ENCODE data around the gene TELO2. TPM values are rescaled to one million over a fixed set of nuclear protein-coding genes. Genes with fewer than 3 reads are reported as not detected.

Gene TELO2
- total RNA-seq, 2 donors from 2014 or later: 36.4 to 39.7 TPM

DNA sequence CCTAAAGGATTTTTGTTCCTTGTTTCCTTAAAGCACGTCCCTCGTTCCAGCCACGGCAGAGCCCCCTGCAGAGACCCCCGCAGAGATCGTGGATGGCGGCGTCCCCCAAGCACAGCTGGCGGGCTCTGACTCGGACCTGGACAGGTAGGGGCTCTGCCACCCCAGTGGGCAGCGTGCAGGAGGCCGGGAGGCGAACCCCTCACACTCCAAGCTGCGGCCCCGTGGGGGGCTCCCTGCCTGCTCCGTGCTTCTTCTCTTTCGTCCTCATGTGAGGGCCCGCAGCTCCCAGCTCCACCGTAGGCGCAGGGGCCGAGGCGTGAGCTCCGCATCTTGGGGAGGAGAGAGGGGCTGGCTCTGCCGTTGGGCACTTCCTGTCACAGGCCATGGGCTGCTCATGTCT lies 8.5 kb downstream of the TELO2 start:
- Mint-ChIP-seq H3K27me3 (no peaks in the 10 kb centered on the region), H3K4me1 (no peaks in the 10 kb centered on the region), H3K4me3 (no peak overlapping the region), H3K36me3 (ENCODE audit: low read depth) (no peaks in the 10 kb centered on the region), H3K27ac (no peak overlapping the region)
- DNase-seq: no peak
- ATAC-seq: no peak
- H3K9me3 ChIP-seq (ENCODE audit: control insufficient read depth, low read length, poor library complexity, severe bottlenecking): no peaks in the 10 kb centered on the region

DNA sequence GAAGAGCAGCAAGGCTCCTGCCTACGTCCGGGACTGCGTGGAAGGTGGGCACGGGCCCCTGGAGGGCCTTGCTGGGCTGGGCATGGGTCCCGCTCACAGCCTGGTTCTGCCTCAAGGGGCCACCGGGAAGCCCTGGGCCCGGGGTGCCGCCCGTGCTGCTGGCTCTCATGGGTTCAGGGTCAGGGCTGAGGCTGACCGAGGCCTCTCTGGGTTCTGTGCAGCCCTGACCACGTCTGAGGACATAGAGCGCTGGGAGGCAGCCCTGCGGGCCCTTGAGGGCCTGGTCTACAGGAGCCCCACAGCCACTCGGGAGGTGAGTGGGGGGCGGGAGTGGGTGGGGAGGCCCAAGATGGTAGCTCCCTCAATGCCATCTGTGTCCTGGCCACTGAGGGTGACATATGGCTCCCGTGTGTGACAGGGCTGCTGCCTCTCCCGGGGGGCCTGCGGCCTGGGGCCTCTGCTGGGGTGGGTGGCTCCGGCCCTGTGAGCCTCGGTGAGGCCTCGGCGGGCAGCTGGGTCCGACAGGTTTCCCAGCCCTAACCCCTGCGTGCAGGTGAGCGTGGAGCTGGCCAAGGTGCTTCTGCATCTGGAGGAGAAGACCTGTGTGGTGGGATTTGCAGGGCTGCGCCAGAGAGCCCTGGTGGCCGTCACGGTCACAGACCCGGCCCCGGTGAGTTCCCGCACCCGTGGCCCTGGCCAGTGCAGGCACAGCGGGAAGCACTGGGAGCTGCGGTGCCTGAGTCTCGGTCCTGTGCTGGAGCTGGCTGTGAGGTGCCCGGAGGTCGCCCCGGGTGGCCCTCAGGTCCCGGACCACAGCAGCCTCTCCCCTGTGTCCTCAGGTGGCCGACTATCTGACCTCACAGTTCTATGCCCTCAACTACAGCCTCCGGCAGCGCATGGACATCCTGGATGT lies 9.2 kb downstream of the TELO2 start:
- Mint-ChIP-seq H3K27me3 (no peaks in the 10 kb centered on the region), H3K27ac (no peak overlapping the region), H3K36me3 (ENCODE audit: low read depth) (no peaks in the 10 kb centered on the region), H3K4me3 (no peak overlapping the region), H3K4me1 (no peaks in the 10 kb centered on the region)
- no peaks in the 10 kb centered on the region for H3K9me3 ChIP-seq (ENCODE audit: control insufficient read depth, low read length, poor library complexity, severe bottlenecking)
- no peak for ATAC-seq
- DNase-seq: no peak

DNA sequence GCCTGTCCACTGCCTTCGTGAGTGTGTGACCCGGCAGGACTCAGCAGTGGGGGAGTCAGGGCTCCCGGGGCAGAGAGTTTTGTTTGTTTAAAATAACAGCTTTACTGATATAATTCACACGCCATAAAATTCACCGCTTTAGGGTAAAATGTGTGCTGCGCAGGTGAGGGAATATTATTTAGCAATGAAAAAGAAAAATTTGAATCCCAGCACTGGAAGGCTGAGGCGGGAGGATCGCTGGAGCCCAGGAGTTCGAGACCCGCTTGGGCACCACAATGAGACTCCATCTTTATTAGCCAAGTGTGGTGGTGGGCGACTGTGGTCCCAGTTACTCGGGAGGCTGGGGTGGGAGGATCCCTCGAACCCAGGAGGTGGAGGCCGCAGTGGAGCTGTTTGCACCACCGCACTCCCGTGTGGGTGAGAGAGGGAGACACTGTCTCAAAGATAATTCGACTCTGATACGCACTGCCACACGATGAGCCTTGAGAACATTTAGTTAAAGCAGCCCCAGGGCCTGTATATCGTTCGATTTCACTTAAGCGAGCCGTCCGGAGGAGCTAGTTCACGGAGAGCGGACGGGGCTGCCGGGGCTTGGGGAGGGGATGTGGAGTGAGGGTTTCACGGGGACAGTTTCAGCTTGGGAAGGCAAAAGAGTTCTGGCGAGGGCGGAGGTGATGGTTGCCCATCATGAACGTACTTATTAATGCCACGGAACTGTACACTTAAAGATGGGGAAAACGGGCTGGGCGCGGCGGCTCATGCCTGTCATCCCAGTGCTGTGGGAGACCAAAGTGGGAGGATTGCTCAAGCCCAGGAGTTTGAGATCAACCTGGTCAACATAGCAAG lies 10.2 kb downstream of the TELO2 start:
- H3K27ac Mint-ChIP-seq: no peak overlapping the region
- no peaks in the 10 kb centered on the region for H3K9me3 ChIP-seq (ENCODE audit: control insufficient read depth, low read length, poor library complexity, severe bottlenecking)
- no peak for DNase-seq
- no peaks in the 10 kb centered on the region for H3K4me1 Mint-ChIP-seq
- ATAC-seq: no peak
- no peaks in the 10 kb centered on the region for H3K27me3 Mint-ChIP-seq
- H3K36me3 Mint-ChIP-seq (ENCODE audit: low read depth): no peaks in the 10 kb centered on the region
- no peak overlapping the region for H3K4me3 Mint-ChIP-seq

DNA sequence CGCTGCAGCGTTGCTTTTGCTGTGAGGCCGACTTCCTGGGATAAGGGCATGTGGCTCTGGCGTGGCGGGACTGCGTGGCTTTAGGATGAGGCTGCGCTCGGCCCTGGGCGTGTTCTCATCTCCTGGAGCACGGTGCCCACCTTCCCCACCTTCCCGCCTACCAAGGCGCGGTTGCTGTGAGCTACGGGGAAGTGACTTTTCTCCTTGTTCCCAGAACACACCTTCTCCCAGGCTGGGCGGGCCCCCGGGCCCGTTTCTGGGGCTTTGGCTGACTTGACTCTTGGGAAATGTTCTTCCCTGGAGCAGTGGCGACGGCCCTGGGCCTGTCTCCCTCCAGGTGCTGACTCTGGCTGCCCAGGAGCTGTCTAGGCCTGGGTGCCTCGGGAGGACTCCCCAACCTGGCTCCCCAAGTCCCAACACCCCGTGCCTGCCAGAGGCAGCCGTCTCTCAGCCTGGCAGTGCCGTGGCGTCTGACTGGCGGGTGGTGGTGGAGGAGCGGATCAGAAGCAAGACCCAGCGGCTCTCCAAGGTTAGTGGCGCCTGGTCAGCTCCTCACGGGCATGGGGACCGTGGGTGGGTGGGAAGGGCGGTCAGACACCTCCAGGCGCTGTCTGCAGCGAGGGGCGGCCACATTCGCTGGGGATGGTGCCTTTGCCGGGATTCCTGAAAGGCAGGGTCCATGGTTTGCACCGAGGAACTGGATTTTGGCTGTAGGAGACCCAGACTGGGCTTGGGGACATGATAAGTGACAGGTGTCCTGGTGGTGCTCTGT lies 12.1 kb downstream of the TELO2 start:
- no peaks in the 10 kb centered on the region for H3K9me3 ChIP-seq (ENCODE audit: control insufficient read depth, low read length, poor library complexity, severe bottlenecking)
- Mint-ChIP-seq H3K4me3 (no peak overlapping the region), H3K27me3 (no peaks in the 10 kb centered on the region), H3K4me1 (no peaks in the 10 kb centered on the region), H3K27ac (no peak overlapping the region), H3K36me3 (ENCODE audit: low read depth) (no peaks in the 10 kb centered on the region)
- ATAC-seq: no peak
- no peak for DNase-seq

- no peak overlapping the region for H3K4me3 Mint-ChIP-seq
- no peaks in the 10 kb centered on the region for H3K36me3 Mint-ChIP-seq (ENCODE audit: low read depth)
- H3K9me3 ChIP-seq (ENCODE audit: control insufficient read depth, low read length, poor library complexity, severe bottlenecking): no peaks in the 10 kb centered on the region
- DNase-seq (no peak), ATAC-seq (no peak)
- H3K27me3 Mint-ChIP-seq: no peaks in the 10 kb centered on the region
- no peaks in the 10 kb centered on the region for H3K4me1 Mint-ChIP-seq
- no peak overlapping the region for H3K27ac Mint-ChIP-seq
Observed at GRCh38 chr16:1505912-1506311, 12.8 kb downstream of the TELO2 start.

DNA sequence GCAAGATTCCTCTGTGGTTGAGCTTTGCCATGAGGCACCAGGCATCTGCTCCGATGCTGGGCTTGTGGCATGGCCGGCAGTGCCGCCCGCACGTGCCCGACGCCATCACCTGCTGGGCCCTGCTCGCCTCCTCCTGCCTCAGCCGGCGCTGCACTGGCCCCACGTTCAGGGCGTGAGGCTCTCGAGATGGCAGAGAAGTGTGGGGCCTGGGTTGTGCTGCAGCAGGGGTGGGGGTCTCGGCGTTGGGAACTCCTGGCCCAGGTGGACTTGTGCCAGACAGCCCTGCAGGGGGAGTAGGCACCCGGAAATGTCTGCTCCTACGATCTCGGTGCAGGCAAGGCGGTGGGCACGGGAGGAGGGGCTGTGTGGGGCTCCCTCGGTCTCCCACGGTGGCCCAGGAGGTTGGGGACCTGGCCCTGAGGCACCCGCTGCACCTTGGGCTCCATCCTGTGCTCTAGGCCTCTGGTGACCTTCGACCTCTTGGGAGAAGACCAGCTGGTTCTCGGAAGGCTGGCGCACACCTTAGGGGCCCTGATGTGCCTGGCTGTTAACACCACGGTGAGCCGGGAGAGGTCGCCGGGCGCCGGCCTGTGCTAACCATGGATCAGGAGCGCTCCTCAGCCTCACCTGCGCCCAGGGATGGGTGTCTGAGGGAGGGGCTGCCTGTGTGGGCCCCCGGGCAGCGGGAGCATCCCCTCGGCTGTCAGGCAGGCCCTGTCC lies 13.5 kb downstream of the TELO2 start:
- Mint-ChIP-seq H3K27me3 (no peaks in the 10 kb centered on the region), H3K4me1 (peaks cover under 1% of the 10 kb centered on the region), H3K27ac (no peak overlapping the region), H3K4me3 (no peak overlapping the region), H3K36me3 (ENCODE audit: low read depth) (no peaks in the 10 kb centered on the region)
- H3K9me3 ChIP-seq (ENCODE audit: control insufficient read depth, low read length, poor library complexity, severe bottlenecking): no peaks in the 10 kb centered on the region
- DNase-seq (no peak), ATAC-seq (no peak)

DNA sequence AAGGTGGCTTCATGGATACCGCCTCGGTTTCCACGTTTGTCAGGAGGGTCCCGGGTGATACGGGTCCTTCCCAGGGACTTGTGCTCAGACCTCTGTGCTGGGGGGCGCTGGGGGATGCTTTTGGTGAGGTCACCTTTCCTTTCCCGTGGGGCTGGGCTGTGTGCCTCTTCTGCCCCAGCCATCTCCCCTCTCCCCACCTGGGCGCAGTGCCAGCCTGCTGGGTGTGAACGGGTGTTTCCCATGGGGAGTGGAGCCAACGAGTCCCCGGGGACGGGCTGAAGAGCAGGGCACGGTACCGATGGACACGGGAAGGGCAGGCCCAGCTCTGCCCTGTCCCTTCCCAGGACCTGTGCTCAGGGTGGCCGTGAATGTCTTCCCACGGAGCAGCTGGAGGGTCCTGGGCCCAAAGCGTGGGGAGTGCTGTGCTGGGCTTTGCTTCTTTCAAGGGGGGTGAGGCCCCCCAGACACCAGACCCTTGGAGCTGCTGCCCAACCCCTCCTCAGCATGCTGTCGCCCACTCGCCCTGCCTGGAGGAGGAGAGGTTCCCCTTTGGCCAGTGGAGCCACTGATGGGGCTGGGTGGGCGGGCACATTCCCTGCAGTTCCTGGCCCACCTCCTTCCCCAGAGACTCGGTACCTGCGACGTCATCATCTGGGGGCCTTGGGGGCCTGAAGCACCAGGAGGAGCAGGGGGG lies 15.5 kb downstream of the TELO2 start:
- Mint-ChIP-seq H3K4me1 (peaks cover 3% of the 10 kb centered on the region), H3K36me3 (ENCODE audit: low read depth) (peaks cover 3% of the 10 kb centered on the region), H3K27me3 (no peaks in the 10 kb centered on the region), H3K27ac (no peak overlapping the region), H3K4me3 (no peak overlapping the region)
- DNase-seq (no peak), ATAC-seq (no peak)
- H3K9me3 ChIP-seq (ENCODE audit: control insufficient read depth, low read length, poor library complexity, severe bottlenecking): no peaks in the 10 kb centered on the region

GRCh38 chr16:1509307-1510221 lies 16.4 kb downstream of the TELO2 start:
- Mint-ChIP-seq H3K27me3 (no peaks in the 10 kb centered on the region), H3K4me3 (no peak overlapping the region), H3K36me3 (ENCODE audit: low read depth) (peaks cover 3% of the 10 kb centered on the region), H3K27ac (no peak overlapping the region), H3K4me1 (peaks cover 3% of the 10 kb centered on the region)
- DNase-seq: no peak
- no peak for ATAC-seq
- H3K9me3 ChIP-seq (ENCODE audit: control insufficient read depth, low read length, poor library complexity, severe bottlenecking): no peaks in the 10 kb centered on the region

- peaks cover 3% of the 10 kb centered on the region for H3K36me3 Mint-ChIP-seq (ENCODE audit: low read depth)
- ATAC-seq: no peak
- H3K9me3 ChIP-seq (ENCODE audit: control insufficient read depth, low read length, poor library complexity, severe bottlenecking): no peaks in the 10 kb centered on the region
- H3K27ac Mint-ChIP-seq: no peak overlapping the region
- DNase-seq: no peak
- no peak overlapping the region for H3K4me3 Mint-ChIP-seq
- no peaks in the 10 kb centered on the region for H3K27me3 Mint-ChIP-seq
- peaks cover 3% of the 10 kb centered on the region for H3K4me1 Mint-ChIP-seq
Observed at GRCh38 chr16:1510272-1510671, 17.1 kb downstream of the TELO2 start.

DNA sequence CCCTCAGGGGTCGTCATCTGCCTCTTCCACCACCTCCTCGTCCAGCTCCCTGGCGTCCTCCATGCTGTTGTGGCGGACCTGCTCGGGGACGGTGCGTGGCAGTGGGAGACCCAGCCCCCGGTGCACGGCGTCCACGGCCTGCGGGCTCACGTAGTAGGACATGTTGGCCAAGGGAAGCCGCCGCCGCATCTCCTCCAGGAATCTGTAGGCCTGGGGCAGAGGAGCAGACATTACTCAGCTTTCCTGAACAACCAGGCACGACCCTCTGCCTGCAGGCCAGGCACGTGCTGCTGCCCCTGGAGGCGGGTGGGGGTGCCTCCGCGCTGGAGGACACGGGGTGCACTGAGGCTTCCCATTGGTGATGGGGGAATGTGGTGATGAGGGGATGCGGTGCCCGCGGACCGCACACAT lies 17.8 kb downstream of the TELO2 start:
- Mint-ChIP-seq H3K36me3 (ENCODE audit: low read depth) (peaks cover 3% of the 10 kb centered on the region), H3K27me3 (no peaks in the 10 kb centered on the region), H3K4me1 (peaks cover 3% of the 10 kb centered on the region), H3K4me3 (no peak overlapping the region), H3K27ac (no peak overlapping the region)
- no peaks in the 10 kb centered on the region for H3K9me3 ChIP-seq (ENCODE audit: control insufficient read depth, low read length, poor library complexity, severe bottlenecking)
- DNase-seq: no peak
- no peak for ATAC-seq

DNA sequence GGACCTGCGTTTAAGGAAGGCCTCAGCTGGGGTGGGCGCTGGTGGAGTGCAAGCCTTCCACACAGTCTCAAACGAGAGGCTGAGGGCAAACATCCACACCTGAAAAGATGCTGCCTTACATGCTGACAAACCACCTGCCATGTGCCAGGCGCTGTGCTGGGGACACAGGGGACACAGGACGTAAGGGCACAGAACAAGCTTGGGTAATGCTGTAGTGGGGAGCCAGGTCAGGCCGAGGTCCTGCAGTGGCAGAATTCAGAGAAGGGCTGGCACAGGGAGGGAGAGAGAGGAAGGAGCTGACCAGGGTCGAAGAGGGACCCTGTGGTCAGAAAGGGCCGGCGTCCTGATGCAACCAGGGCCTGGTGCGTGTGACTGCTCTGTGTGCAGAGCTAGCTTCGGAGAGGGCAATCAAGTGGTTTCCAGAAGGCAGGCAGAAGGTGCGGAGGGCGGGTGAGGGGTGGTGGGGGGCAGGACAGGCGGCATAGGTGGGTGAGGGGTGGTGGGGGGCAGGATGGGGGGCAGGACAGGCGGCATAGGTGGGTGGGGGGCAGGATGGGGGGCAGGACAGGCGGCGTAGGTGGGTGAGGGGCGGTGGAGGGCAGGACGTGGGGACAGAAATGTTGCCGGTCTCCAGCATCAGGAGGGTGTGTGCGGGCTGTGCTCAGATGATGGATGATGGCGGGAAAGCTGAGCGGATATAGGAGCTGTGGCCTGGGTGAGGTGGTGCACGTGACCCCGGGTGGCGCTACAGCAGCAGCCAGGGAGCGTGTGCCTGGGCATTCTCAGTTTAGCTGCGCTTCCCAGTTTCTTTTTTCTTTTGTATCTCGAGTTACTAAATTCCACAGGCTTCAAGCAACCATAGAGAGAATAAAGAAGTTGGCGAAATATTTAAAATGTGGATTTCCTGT lies 18.8 kb downstream of the TELO2 start:
- no peak overlapping the region for H3K4me3 Mint-ChIP-seq
- no peaks in the 10 kb centered on the region for H3K27me3 Mint-ChIP-seq
- ATAC-seq: no peak
- no peak for DNase-seq
- H3K9me3 ChIP-seq (ENCODE audit: control insufficient read depth, low read length, poor library complexity, severe bottlenecking): no peaks in the 10 kb centered on the region
- H3K27ac Mint-ChIP-seq: no peak overlapping the region
- H3K4me1 Mint-ChIP-seq: peaks cover 5% of the 10 kb centered on the region
- H3K36me3 Mint-ChIP-seq (ENCODE audit: low read depth): peaks cover 3% of the 10 kb centered on the region
